NCI-H146 treated with DMSO at 0.1 percent for 48 hours (cell line): ENCODE measurements around the gene SEPTIN10.
"Not testable (repeated sequence)": the region's sequence is repeated elsewhere in the genome, so short reads cannot be mapped to it uniquely, and the experiment has no call there.

Source experiments
- DNase-seq: peaks from one replicate; lab custom pipeline; 2025; ENCODE audit not compliant: unreplicated experiment; lab: John Stamatoyannopoulos, UW

SEPTIN10 gene

DNA sequence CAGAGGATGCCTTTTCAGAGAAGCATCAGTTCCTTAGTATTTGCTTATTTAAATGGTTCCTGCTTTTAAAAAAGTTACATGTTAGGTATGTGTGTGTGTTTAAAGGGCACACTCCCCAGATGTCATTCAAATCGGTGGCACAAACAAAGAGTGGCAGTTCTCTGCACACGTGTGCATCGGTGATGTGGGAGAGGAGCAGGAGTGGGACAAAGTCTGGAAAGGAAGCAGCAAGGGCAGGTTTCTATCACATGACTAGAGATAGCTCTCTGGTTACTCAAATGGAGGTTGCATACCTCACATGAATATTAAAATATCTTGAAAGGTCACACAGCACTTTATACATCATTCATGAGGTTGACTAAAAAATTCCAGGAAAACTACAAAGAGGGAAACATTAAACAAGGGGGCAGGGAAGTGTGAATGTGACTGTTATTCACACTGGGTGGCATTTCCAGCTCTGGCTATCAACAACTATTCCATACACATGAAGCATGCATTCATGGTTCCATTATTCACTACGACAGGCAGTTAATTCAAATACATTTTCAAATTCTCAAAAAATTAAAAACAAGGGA is 64.7 kb downstream of the SEPTIN10 start:
- no peak for DNase-seq

DNA sequence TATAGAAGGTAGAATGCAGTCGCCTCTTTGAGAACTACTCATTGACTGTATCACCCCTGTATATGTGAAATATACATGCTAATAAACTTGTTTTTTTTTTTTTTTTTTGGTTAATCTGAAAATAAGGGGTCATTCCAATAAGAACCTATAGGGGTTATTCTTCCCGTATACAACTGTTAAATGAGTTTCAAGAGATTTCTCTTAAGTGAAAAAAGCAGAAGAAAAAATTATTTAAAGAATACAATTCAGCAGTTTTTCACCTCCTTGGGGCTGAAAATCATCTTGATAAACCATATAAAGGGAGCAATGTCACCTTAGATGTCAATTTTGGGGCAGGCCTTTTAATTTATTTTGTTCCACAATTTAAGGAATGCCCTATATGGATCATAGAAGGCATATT is 66.5 kb downstream of the SEPTIN10 start:
- no peak for DNase-seq

GRCh38 chr2:109545828-109546713 is 67.7 kb downstream of the SEPTIN10 start:
- DNase-seq, result peak; percentile 1

GRCh38 chr2:109542384-109542783 is 71.4 kb downstream of the SEPTIN10 start:
- DNase-seq, result no peak

- no peak for DNase-seq
Observed at GRCh38 chr2:109538546-109538945, 75.2 kb downstream of the SEPTIN10 start.

GRCh38 chr2:109537565-109538222 is 76.1 kb downstream of the SEPTIN10 start:
- DNase-seq, result no peak

DNA sequence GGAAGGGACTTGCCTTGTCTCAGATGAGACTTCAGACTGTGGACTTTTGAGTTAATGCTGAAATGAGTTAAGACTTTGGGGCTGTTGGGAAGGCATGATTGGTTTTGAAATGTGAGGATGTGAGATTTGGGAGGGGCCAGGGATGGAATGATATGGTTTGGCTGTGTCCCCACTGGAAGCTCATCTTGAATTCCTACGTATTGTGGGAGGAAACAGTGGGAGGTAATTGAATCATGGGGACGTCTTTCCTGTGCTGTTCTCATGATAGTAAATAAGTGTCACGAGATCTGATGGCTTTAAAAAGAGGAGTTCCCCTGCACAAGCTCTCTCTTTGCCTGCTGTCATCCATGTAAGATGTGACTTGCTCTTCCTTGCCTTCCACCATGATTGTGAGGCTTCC is 77.2 kb downstream of the SEPTIN10 start:
- not testable (repeated sequence) for DNase-seq

GRCh38 chr2:109535217-109535946 is 78.4 kb downstream of the SEPTIN10 start:
- no peak for DNase-seq

DNA sequence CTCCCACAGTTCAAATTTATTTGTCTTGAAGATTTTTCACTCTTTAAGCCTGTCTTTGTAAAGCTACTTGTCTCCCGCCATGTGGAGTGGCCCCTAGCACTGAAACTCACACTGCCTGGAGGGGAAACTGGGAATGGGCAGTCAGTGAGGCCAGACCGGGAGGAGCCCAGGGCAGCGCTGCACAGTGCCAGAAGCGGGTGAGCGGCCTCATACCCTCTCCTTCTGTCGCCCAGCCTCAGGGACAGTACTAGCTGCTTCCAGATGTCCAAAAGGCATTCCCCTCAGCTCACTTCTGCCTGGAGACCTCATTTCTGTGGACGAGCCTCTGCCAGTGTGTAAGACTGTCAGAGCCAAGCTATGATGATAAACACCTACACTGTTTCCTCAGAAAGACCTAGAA is 79.9 kb downstream of the SEPTIN10 start:
- DNase-seq, result no peak

- no peak for DNase-seq
Observed at GRCh38 chr2:109532728-109533076, 81.1 kb downstream of the SEPTIN10 start.

GRCh38 chr2:109531896-109532727 is 81.7 kb downstream of the SEPTIN10 start:
- no peak for DNase-seq

GRCh38 chr2:109531221-109531620 is 82.5 kb downstream of the SEPTIN10 start:
- no peak for DNase-seq

DNA sequence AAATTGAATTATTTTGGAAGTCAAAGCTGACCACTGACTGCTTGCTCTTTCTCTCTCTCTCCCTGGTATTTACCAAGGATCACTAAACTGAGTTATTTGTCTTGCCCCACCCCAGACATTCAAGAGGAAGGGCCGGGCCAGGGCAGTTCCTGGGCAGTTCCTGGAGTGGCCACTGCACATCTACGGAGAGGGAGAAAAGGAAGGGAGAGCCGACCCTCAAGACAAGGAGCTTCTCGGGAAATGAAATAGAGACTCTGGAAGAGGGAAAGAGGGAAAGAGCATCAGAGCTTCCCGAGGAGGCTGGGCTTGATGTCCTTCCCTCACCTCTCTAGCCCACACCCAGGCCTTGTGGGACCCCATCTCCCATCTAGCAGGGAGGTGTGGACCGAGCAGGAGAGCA is 83.1 kb downstream of the SEPTIN10 start:
- no peak for DNase-seq

DNA sequence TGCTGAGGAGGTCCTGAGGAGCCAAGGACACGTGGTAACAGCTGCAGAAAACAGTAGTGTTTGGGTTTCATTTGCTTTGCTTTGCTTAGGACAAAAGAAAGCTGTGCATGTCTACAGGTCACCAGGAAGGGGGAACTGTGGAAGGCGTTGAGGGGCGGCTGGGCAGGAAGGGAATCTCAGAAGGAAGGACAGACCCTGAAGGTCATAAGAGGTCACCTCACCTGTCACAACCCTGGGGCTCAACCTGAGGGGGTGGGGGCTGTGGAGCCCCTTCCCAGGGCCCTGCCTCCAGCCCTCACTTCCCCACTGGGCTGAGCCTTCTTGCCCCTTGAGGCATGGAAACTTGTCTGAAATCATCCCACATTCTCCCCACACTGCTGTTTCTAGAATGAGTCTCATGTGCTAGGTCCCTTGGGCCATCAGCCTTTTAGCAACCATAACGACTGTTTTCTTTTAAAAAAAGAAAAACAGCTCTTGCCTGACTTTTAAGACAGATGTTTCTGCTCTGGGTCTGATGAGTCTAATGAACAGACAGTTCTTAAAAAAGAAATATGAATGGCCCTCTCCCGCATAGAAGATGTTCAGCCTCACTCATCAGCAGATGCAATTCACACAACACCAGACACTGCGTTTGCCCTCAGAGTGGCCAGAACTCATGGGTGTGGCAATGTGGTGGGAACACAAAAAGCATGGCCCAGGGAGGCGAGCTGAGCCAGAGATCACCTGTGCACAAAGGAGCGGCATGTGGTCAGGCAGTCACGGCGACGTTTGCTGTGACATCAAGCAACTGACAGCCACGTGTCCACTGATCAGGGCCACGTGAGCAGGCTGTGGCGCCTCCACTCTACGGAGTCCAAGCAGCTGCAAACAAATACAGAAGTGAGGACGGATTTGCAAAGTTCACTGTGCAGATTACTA is 84.0 kb downstream of the SEPTIN10 start:
- DNase-seq, result no peak

- DNase-seq, result no peak
Observed at GRCh38 chr2:109528811-109529501, 84.8 kb downstream of the SEPTIN10 start.

GRCh38 chr2:109527846-109528705 is 85.7 kb downstream of the SEPTIN10 start:
- DNase-seq, result no peak

DNA sequence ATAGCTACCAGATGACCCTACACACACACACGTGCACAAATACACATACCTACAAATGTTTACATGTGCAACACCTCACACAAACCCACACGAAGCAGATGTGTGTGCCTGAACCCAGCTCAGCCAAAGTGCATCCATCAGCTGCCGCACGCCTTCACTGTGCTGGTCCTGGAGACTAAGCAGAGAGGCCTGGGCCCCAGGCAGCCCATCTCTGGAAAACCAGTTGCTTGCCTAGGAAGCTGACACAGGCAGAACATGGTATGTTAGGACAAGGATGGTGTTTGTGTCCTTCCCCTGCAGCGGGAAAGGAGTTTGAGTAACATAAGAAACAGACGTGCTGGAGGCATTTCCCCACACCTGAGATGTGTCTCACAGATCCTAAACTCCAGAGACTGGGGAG is 86.7 kb downstream of the SEPTIN10 start:
- DNase-seq, result no peak

GRCh38 chr2:109526442-109526970 is 87.3 kb downstream of the SEPTIN10 start:
- DNase-seq, result no peak
